Measurements from ENCODE around the gene CX3CL1. TPM values are rescaled to one million over a fixed set of nuclear protein-coding genes. Genes with fewer than 3 reads are reported as not detected.

Gene CX3CL1
- total and polyA plus RNA-seq, 2 of the 13 experiments (the other 11 are each of a cell fraction or from before 2014, with no cell fraction given): 57.3 to 60.8 TPM

GRCh38 chr16:57377080-57377841 lies 5.0 kb downstream of the CX3CL1 start (continued):
- TF ChIP-seq KLF16 (CRISPR knock-in tag; IDR thresholded peaks at IDR 0.05) (no peak; a peak in 1 of 4 replicates), CENPX (CRISPR knock-in tag; IDR thresholded peaks at IDR 0.05) (no peak), ZKSCAN1 (IDR thresholded peaks at IDR 0.05; ENCODE audit: low read length) (no peak), ZSCAN9 (CRISPR knock-in tag; IDR thresholded peaks at IDR 0.05; ENCODE audit: borderline replicate concordance) (no peak), ATF4 (CRISPR knock-in tag; IDR thresholded peaks at IDR 0.05) (no peak), MXD3 (CRISPR knock-in tag; IDR thresholded peaks at IDR 0.05) (no peak), BHLHE40 (IDR thresholded peaks at IDR 0.05; ENCODE audit: low read length) (peak; percentile 69), ZNF138 (CRISPR knock-in tag; IDR thresholded peaks at IDR 0.05; ENCODE audit: low read depth) (no peak), ZNF749 (CRISPR knock-in tag; IDR thresholded peaks at IDR 0.05; ENCODE audit: borderline replicate concordance) (no peak), MIER3 (CRISPR knock-in tag; IDR thresholded peaks at IDR 0.05; ENCODE audit: borderline replicate concordance) (no peak), ZNF44 (CRISPR knock-in tag; IDR thresholded peaks at IDR 0.05) (no peak), ZBTB46 (CRISPR knock-in tag; IDR thresholded peaks at IDR 0.05; ENCODE audit: borderline replicate concordance) (no peak), RAD21 (CRISPR knock-in tag; IDR thresholded peaks at IDR 0.05) (peak; percentile 19; the same call in 1 of the 2 replicates), ZNF276 (CRISPR knock-in tag; IDR thresholded peaks at IDR 0.05; ENCODE audit: low read depth) (no peak), NCOA2 (CRISPR knock-in tag; IDR thresholded peaks at IDR 0.05) (peak; percentile 26; the same call in 1 of the 2 replicates), GZF1 (CRISPR knock-in tag; IDR thresholded peaks at IDR 0.05) (0 out of 2 replicates have a peak, but pooled peaks have one; percentile 46), ZBTB7A (CRISPR knock-in tag; IDR thresholded peaks at IDR 0.05) (no peak), ZSCAN31 (CRISPR knock-in tag; IDR thresholded peaks at IDR 0.05; ENCODE audit: low read depth) (no peak), ZNF460 (CRISPR knock-in tag; IDR thresholded peaks at IDR 0.05; ENCODE audit: borderline replicate concordance) (no peak), ZNF747 (CRISPR knock-in tag; IDR thresholded peaks at IDR 0.05; ENCODE audit: borderline replicate concordance) (no peak), ZBTB38 (CRISPR knock-in tag; IDR thresholded peaks at IDR 0.05) (no peak), TBX2 (CRISPR knock-in tag; IDR thresholded peaks at IDR 0.05; ENCODE audit: borderline replicate concordance) (no peak), NCOA5 (CRISPR knock-in tag; IDR thresholded peaks at IDR 0.05) (no peak), NFE2 (CRISPR knock-in tag; IDR thresholded peaks at IDR 0.05) (no peak), BCL6 (CRISPR knock-in tag; IDR thresholded peaks at IDR 0.05) (peak; percentile 57)

Measured in HepG2 (cell line).